ENCODE measurements around the gene TRIM7.

- TF ChIP-seq CTCF (conservative IDR thresholded peaks at IDR 0.05; ENCODE audit: low read length): no peak
- TF ChIP-seq EZH2phosphoT487 (IDR thresholded peaks at IDR 0.05; ENCODE audit: borderline replicate concordance): no peak
These were observed 17.6 kb upstream of the TRIM7 start for GRCh38 chr5:181222630-181223057.
